NCI-H1436 (cell line): Measurements from ENCODE around the gene KPNA4.
A peak's percentile ranks its signal among the peaks of the same experiment; 100 is the strongest.
"Not testable (repeated sequence)": the region's sequence is repeated elsewhere in the genome, so short reads cannot be mapped to it uniquely, and the experiment has no call there.

ENCODE experiments used
- DNase-seq: peaks from one replicate; lab custom pipeline; 2025; lab: John Stamatoyannopoulos, UW

Gene KPNA4

DNA sequence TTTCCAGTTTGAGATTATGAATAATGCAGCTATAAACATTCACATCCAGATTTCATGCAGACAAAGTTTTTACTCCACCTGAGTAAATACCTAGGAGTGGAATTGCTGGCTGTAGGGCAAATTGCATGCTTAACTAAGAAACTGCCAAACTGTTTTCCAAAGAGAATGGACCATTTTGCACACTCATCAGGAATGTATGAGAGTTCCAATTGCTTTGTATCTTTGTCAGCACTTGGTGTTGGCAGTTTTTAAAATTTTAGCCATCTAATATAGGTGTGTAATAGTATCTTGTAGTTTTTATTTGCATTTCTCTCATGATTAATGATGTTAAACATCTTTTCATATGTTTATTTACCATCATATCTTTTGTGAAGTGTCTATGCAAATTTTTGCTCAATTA, 75.2 kb downstream of the KPNA4 start:
- no peak for DNase-seq

DNA sequence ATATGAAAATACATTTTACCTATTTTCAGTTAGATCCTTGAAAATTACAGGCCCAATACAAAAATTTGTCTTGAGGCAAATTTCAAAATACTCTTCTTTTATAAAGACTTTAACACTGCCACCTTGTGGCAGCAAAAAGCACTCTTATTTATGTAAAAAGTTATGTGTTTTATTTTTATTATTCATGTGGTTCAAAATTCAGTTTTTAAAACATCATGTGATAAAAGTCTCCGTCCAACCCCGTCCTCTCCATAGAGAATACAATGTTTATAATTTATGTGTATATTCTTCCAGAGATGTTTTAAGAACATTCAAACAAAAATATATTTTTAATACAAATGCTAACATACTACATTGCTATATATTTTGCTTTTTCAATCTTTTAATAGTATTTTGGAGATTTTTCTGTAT, 78.9 kb downstream of the KPNA4 start:
- DNase-seq = peak; percentile 21

DNA sequence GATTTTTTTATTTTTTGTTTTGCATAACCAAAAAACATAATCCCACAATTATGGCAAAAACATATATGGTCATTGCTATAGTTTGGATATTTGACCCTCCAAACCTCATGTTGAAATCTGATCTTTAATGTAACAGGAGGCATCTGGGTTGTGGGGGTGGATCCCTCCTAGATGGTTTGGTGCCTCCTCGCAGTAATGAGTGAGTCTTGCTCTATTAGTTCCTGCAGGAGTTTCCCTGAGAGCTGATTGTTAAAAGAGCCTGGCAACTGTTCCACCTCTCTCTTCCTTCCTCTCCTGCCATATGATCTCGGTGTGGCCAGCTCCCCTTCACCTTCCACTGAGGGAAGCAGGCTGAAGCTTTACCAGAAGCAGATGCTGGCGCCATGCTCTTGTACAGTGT, 82.6 kb downstream of the KPNA4 start:
- no peak for DNase-seq

DNA sequence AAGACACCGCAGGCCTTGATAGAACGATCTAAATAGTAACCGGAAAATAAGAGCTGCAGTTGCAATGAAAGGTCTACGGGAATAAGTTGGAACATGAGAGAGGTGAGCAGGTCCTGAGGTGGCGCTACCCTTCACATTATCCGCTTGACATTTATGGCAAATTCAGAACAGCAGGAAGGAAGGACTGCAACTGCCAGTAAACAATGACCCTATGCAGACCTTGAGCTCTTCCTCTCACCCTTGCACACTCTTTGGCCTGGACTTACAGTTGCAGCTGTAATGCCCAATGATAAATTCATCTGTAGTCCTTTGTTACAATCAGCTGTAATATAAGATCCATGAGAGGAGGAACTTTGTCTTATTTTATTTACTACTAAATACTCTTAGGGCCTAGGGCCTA, 83.5 kb downstream of the KPNA4 start:
- DNase-seq = no peak

DNA sequence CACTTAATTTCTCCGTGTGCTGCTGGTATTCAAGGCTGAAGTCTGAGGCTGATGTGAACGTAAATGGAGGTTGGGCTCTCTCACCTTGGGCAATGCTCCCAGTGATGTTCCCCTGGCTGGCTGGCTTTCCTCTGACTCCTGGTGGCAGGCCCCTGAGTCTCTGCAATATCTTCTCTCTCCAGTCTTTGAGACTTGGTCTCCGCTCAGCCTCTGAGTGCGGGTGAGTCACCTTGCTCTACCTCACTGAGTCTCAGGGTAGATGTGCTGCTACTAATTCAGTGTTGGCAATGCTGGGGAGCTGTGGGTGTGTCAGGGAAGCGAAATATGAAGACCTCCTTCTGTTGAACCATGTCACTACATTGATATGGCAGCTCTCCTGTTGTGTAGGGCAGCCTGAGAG, 84.4 kb downstream of the KPNA4 start:
- DNase-seq = no peak

DNA sequence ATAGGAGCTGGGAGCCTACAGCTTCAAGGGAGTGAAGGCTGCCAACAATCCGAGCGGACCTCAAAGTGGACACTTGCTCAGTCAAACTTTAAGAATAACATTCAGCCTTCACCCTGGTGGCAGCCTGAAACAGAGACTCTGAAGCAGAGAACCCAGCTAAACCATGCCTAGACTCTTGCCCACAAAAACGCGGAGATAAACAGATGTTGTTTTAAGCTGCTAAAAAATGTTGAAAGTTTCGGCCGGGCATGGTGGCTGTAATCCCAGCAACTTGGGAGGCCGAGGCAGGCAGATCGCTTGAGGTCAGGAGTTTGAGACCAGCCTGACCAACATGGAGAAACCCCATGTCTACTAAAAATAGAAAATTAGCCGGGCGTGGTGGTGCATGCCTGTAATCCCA, 86.0 kb downstream of the KPNA4 start:
- DNase-seq = no peak

DNA sequence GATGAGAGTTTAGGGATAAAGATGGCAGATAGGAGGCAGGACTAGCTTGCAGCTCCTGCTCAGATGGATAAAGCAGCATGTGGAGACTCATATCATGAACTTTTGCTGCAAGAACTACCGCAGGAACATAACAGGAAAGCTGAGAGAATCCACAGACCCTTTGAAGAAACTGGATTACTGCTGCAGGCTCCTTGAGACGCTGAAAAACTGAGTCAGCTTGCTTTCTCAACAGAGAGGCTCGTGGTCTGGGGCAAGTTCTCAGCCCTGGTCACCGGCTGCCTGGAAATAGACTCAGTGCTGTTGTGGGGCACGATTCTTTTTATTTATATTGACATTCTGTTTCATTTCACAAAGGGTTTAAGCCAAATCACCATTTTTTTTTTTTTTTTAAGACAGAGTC, 87.0 kb downstream of the KPNA4 start:
- DNase-seq = no peak

DNA sequence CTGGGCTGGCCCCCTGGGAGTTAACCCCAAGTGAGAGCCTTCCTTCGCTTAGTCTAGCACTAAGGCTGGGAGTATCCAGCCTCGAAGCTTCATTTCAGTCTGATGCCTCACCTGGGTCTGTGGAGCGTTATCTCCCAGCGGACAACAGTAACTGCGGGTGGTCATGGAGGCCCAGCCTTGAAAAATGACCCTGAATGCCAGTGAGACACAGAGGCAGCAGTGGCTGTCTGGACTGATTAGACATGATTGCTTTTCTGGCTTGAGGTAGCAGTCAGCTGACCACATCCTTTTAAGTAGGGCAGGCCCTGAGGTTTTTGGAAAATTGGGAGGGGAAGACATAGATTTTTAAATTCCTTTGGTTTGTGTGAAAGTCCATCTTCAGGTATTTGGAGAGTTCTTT, 87.6 kb downstream of the KPNA4 start:
- DNase-seq = no peak

DNA sequence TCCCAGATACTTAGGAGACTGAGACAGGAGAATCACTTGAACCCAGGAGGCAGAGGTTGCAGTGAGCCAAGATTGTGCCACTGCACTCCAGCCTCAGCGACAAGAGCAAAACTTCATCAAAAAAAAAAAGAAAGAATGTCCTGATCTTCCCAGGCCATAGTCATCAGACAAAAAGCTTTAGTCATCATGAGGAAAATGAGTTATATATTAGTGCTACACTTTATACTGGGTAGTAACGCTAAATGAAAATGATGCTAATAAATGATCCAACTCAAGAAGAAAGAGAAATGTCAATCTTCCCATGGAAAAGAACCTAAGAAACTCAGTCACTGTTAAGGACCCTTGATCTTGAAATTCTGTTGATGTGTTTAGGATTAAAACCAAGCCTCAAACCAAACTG, 89.5 kb downstream of the KPNA4 start:
- no peak for DNase-seq

DNA sequence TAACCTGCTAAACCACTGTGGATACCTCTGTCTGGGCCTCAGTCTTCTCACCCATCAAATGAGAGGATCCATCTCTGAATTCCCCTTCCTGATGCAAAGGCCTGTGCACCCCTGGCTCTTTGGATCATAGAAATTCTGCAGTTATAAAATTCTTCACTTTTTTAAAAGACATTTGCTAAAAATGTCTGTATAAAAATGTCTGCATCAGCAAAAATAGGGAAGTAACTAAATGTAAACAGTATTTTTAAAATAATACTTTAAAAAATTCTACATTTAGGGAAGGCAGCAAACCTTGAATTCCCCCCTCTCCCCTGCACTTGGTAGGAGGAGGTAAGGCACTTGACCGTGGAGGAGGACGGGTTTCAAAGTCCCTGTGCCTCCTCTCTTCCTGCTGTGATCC, 90.2 kb downstream of the KPNA4 start:
- DNase-seq = no peak

DNA sequence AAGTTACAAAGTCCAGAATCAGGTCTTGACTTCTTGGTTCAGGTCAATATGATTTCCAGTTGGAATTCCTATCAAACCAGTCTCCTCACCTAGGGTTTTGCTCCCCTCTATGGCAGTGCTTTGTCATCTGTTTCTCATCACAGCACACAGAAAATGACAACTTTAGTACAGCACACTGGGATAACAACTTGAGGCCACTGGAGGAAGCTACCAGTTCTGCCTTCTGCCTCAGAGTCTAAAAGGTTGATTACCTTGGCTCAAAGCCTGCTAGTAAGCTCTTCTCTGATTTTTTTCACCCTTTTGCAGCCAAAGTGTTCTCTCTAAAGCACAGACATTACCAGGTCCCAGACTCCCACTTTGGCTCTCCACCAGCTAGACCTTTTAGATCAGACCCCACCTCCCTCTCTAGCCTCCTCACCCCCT, 90.9 kb downstream of the KPNA4 start:
- no peak for DNase-seq

DNA sequence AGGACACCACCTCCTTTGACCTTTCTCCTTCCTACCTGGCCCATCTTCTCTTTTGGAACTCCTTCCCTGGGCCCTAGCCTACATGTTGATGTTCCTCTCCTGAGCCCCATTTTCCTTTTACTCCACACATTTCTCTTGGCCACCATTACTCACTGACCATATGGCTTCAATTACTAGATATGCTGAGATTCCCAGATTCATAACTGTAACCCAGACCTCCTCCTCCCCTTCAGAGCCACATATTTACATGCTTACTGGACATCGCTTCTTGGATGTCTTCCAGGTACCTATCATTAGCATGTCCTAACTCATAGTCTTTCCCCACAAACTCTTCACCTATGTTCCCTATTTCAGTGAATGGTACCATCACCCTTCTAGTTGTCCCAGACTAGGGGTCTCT, 91.4 kb downstream of the KPNA4 start:
- no peak for DNase-seq

DNA sequence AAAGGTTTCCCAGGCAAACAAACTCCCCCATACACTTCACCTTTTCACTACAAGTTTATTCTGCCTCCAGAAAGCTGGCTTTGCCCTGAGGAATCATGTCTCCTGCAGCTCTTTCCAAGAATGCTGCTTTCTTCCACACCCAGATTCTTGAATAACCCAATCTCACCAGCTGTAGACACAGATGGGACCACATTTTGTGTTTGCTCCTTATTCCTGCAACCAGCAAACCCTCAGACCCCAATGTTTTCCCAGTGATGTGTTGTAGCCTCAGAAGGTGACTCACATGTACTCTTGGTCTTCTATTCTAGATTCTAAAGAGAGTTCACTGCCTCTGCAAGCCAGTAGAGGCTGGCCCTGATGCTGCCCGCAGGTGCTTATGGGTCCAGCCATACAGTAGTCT, 92.2 kb downstream of the KPNA4 start:
- DNase-seq = no peak

DNA sequence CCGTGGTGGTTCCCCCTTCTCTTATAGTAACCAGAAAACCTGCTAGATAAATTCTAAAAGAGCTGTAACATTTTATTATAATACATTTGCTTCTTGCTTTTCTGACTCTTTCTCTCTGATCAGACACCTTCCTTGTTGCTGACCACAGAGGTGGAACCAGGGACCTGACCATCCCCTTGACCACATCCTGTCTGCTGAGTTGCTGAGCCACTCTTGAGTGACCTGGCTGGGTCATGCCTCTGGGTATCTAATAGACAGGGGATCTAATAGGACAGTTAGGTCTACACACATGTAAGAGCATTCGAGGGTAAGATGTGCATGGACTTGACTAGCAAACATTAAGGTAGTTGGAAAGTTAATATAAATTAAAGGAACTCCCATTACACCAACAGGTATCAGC, 93.0 kb downstream of the KPNA4 start:
- DNase-seq = no peak

DNA sequence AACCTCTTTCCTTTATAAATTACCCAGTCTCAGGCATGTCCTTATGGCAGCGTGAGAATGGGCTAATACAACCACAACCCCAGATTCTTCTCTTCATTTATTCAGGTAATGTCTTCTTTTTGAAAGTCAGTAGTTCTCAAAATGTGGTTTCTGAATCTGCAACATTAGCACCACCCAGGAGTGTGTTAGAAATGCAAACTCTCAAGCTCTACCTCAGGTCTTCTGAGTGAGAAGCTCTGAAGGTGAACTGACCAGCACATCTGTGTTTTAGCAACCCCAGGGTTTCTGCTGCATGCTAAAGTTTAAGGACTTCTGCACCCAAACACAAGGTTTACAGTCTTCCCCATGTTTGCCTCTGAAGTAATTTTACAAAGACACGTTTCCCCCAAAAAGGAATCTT, 93.5 kb downstream of the KPNA4 start:
- no peak for DNase-seq

DNA sequence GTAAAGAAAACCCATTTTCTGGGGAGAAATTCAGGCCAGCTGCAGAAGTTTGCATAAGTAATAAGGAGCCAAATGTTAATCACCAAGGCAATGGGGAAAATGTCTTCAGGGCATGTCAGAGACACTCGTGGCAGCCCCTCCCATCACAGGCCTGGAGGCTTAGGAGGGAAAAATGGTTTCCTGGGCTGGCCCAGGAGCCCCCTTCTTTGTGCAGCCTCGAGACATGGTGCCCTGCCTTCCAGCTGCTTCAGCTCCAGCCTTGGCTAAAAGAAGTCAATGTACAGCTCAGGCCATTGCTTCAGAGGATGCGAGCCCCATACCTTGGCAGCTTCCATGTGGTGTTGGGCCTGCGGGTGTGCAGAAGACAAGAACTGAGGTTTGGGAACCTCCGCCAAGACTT, 95.2 kb downstream of the KPNA4 start:
- no peak for DNase-seq

DNA sequence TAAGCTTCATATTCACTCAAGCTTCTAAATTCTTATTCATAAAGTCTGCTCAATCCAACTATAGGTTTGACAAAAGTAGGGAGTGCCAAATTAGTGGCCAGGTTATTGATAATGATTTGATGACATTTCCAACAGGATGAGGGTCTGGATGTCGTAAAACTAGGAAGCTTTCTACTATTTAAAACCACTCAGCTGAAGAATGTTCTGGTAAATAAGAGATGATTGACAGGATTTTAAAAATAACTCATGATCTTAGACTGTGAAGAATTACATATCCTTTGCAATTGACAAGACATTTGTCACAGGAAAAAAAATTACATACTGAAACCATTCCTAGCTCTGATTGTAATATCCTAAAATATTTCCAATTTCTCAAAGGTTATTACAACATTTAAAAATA, 100.4 kb downstream of the KPNA4 start:
- no peak for DNase-seq

DNA sequence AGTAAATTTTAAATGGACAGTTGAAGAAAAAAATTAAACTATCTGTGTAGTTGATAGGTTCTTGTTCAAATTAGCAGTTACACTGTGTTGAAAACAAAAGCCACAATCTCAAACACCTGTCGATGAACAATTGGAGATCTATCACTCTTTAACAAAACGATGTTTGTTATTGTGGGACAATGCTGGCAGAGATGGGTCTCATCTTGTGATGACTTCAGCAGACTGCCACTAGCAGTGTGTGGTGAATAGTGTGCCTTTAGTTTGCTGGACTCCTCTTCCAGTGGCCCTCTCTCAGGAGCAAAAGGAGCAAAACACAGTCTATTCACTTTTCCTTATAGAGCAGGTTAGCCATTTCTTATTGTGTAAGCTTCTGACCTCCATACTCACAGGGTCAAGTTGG, 101.0 kb downstream of the KPNA4 start:
- no peak for DNase-seq

DNA sequence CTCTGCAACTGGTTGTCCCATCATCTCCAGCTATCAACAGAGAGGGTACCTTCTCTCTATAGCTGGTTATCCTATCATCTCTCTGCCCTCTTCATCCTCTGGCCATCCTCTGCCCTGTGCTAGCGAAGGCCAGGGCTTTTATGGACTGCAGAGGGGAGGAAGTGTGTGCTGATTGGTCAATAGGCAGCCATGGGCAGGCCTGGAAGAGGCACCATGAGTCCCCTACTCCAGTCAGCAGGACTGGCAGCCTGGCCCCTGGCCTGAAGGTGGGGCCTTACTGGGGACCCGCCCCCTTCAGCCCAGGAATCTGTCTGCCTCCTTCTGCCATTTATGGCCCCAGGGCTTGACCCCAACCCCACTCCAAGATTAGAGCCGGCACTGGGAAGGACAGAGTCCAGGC, 105.3 kb downstream of the KPNA4 start:
- DNase-seq = no peak

DNA sequence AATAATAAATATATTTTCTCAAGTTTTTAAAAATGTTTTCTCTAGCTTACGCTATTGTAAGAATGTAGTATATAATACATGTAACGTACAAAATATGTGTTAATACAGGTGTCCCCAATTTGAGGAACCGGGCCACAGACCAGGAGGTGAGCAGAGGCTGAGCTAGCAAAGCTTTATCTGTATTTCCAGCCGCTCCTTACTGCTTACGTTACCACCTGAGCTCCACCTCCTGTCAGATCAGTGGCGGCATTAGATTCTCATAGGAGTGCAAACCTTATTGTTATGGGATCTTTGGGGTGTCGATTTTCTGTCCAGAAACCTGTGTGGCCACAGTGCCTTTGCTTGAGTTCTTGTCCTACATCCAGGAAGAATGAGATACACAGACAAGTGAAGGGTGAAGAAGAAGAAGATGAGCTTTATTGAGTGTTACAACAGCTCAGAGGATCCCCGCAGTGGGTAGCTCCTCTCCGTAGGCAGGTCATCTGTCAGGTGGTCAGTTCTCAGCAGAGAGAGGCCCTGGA, 105.9 kb downstream of the KPNA4 start:
- DNase-seq = no peak

DNA sequence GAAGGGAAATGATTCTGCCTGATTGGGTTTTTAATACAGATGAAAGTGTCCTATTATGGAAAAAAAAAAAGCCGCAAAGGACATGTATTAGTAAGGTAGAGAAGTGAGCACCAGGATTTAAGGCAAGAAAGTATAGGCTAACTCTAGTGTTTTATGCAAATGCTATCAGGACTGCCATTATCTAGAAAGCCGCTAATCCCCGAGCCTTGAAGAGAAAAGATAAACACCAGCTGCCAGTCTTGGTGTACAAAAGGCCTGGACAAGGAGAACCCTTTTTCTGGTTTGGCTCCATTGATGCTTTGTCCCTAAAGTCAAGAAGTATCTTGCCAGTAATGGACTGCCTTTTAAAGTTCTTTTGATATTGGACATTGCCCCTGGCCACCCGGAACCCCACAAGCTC, 107.2 kb downstream of the KPNA4 start:
- DNase-seq = no peak

DNA sequence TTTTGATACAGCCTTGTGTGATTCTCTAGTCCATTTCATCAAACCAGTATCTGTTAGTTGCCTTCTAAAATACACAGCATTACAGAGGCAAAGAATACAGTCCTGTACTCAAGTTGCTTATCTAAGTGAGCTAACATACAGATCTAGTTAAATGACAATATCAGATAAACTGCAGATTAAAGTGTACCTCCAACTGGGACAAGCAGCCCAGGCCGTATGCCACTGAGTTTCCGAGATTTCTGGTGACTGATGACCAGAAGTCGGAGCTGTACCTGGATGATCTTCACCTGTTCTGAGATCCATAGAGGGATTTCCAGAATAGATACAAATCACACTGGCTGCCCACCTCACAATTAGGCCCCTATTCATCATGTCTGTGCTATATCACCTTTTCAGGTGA, 109.5 kb downstream of the KPNA4 start:
- DNase-seq = no peak

DNA sequence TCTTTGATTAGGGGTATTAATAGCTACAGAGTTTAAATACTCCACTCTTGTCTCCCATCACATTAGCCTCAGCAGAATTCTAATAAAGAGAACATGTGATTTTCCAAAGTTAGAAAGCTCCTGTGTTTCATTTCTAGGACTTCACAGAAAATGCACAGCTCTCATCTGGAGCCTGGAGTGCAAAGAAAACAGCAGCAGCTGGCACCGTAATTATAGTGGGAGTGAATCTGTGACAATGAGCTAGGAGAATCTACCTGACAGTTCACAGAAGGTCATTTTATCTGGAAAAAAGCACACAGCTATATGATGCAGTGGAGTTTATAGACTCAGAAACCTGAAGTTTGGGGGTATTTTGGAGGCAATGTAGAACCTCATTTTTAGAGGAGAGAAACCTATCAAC, 110.4 kb downstream of the KPNA4 start:
- no peak for DNase-seq

DNA sequence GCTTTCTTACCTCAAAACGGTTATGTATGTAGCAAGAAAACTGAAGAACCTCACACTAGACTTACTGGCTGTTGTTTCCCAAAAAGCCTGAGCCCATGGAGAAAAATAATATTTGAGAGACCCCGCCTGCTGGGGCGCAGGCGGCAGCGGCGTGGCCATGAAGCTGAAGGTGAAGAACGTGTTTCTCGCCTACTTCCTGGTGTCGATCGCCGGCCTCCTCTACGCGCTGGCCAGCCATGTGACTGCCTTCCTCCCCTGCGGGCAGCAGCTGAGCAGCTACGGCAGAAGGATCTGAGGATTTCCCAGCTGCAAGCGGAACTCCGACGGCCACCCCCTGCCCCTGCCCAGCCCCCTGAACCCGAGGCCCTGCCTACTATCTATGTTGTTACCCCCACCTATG, 113.1 kb downstream of the KPNA4 start:
- DNase-seq = not testable (repeated sequence)

DNA sequence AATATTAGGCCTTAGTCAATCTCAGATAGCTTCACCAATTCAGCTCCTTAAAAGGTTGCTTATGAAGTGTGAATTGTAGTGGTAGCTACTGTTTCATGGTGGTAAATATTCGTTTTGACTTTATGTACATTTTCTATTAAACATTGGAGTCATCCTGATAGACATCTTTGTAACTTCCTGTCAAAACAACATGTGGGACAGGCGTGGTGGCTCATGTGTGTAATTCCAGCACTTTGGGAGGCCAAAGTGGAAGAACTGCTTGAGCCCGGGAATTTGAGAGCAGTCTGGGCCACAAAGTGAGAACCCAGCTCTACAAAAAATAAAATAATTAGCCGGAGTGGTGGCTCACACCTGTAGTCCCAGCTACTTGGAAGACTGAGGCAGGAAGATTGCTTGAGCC, 113.8 kb downstream of the KPNA4 start:
- no peak for DNase-seq
